GM21360 (cell line): Measurements from ENCODE around the gene PCDHA7.
"Not testable (repeated sequence)": the region's sequence is repeated elsewhere in the genome, so short reads cannot be mapped to it uniquely, and the experiment has no call there.

Source experiments
- ATAC-seq: cut with Tn5 transposase; IDR thresholded peaks from one replicate; pipeline ENCODE4 v1.9.1; 2021; ENCODE audit warnings: mild to moderate bottlenecking, moderate library complexity; ENCODE audit not compliant: unreplicated experiment

Gene PCDHA7

DNA sequence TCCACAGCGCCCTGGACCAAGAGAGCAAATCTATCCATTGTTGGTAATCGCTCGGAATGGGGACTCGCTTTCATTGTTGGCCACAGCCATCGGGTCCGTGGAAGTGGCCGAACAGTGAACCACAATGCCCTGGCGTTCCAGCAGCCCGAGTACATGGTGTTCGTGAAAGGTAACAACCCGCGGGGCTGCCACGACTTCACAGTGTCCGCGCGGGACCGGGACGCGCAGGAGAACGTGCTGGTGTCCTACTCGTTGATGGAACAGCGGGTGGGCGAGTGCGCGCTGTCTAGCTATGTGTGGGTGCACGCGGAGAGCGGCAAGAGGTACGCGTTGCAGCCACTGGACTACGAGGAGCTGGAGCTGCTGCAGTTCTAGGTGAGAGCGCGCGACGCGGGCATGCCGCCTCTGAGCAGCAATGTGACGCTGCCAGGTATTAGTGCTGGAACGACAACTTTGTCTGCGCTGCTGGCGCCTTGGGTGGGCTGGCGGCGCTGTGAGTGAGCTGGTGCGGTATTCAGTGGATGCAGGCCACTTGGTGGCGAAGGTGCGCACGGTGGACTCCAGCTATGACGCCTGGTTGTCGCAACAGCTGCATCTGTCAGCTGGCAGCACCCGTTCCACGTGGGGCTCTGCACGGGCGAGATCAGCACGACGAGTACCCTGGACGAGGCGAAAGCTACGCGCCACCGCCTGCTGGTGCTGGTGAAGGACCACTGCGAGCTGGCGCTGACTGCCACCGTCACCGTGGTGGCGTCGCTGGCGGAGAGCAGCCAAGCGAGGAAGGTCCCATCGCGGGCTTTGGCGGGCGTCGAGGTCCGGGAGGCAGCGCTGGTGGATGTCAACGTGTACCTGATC lies 28.6 kb downstream of the PCDHA7 start:
- ATAC-seq = no peak

DNA sequence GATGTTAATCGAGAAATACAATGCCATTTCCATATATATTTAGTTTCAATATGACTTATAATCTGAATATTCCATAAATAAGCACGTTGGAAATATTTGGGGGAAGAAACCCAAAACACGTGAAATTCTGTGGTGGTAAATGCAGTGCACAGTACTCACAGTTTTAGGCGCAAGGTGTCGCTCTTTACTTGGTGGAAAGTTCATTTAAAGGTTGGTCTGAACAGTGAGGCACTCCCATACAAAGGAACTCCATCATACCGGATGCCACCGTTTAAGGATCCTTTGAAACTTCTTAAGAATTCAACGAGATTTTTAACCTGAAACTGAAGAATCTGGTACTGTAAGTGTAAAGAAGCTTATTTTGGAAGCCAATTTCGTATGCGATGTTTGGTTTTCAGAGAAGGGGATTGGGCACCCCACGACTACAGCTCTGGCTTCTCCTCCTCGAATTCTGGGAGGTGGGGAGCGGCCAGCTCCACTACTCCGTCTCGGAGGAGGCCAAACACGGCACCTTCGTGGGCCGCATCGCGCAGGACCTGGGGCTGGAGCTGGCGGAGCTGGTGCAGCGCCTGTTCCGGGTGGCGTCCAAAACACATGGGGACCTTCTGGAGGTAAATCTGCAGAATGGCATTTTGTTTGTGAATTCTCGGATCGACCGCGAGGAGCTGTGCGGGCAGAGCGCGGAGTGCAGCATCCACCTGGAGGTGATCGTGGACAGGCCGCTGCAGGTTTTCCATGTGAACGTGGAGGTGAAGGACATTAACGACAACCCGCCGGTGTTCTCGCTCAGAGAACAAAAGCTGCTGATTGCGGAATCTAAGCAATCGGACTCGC lies 34.9 kb downstream of the PCDHA7 start, which contains the start of gene PCDHA11:
TSS of gene PCDHA11 (plus strand) at position 237 of the 834 bp plus-strand sequence. CDS start at position 384, 147 bp downstream.
- no peak for ATAC-seq

DNA sequence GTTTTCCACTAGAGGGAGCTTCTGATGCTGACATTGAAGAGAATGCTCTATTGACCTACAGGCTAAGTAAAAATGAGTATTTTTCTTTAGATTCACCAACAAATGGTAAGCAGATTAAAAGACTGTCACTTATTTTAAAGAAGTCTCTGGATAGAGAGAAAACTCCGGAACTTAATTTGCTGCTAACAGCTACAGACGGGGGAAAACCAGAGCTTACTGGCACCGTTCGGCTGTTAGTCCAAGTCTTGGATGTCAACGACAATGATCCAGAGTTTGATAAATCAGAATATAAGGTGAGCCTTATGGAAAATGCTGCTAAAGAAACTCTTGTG lies 35.5 kb downstream of the PCDHA7 start:
- ATAC-seq = no peak

DNA sequence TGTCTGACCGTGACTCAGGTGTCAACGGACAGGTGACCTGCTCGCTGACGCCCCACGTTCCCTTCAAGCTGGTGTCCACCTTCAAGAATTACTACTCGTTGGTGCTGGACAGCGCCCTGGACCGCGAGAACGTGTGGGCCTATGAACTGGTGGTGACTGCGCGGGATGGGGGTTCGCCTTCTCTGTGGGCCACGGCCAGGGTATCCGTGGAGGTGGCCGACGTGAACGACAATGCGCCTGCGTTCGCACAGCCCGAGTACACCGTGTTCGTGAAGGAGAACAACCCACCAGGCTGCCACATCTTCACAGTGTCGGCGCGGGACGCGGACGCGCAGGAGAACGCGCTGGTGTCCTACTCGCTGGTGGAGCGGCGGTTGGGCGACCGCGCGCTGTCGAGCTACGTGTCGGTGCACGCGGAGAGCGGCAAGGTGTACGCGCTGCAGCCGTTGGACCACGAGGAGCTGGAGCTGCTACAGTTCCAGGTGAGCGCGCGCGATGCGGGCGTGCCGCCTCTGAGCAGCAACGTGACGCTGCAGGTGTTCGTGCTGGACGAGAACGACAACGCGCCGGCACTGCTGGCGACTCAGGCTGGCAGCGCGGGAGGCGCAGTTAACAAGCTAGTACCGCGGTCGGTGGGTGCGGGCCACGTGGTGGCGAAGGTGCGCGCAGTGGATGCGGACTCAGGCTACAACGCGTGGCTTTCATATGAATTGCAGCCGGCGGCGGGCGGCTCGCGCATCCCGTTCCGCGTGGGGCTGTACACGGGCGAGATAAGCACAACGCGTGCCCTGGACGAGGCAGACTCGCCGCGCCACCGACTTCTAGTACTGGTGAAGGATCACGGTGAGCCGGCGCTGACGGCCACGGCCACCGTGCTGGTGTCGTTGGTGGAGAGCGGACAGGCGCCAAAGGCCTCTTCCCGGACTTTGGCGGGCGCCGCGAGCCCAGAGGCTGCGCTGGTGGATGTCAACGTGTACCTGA lies 36.4 kb downstream of the PCDHA7 start:
- ATAC-seq = no peak

DNA sequence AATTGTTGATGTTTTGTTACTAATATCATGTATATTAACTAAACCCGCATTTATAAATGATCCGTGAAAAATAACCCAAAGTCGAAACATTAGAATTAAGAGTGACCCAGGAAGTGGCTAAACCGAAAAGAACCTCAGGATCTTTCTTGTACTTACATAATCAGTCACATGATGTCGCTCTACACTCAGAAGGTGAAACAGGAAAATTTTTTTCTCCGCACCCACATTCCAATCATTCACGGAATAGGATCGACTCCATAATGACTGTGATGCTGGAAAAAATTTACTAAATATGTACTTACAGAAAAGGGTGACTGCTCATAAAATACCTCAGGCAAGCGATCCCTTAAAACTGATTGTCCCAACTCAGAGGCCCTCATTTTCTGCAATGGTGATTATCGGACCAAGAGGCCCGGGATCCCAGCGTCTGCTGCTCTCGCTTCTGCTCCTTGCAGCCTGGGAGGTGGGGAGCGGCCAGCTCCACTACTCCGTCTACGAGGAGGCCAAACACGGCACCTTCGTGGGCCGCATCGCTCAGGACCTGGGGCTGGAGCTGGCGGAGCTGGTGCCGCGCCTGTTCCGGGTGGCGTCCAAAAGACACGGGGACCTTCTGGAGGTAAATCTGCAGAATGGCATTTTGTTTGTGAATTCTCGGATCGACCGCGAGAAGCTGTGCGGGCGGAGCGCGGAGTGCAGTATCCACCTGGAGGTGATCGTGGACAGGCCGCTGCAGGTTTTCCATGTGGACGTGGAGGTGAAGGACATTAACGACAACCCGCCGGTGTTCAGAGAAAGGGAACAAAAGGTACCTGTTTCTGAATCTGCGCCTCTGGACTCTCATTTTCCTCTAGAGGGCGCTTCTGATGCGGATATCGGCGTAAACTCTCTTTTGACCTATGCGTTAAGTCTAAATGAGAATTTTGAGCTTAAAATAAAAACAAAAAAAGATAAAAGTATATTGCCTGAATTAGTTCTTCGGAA lies 41.3 kb downstream of the PCDHA7 start, which contains the start of gene PCDHA12:
TSS of gene PCDHA12 (plus strand) at position 224 of the 981 bp plus-strand sequence. CDS start at position 389, 165 bp downstream.
- ATAC-seq = no peak

DNA sequence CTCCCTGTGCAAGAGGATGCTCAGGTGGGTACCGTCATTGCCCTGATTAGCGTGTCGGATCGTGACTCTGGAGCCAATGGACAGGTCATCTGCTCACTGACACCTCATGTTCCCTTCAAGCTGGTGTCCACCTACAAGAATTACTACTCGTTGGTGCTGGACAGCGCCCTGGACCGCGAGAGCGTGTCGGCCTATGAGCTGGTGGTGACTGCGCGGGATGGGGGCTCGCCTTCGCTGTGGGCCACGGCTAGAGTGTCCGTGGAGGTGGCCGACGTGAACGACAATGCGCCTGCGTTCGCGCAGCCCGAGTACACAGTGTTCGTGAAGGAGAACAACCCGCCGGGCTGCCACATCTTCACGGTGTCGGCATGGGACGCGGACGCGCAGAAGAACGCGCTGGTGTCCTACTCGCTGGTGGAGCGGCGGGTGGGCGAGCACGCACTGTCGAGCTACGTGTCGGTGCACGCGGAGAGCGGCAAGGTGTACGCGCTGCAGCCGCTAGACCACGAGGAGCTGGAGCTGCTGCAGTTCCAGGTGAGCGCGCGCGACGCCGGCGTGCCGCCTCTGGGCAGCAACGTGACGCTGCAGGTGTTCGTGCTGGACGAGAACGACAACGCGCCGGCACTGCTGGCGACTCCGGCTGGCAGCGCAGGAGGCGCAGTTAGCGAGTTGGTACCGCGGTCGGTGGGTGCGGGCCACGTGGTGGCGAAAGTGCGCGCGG lies 42.6 kb downstream of the PCDHA7 start:
- ATAC-seq = not testable (repeated sequence)

DNA sequence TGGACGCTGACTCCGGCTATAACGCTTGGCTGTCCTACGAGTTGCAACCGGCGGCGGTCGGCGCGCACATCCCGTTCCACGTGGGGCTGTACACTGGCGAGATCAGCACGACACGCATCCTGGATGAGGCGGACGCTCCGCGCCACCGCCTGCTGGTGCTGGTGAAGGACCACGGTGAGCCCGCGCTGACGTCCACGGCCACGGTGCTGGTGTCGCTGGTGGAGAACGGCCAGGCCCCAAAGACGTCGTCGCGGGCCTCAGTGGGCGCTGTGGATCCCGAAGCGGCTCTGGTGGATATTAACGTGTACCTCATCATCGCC lies 43.2 kb downstream of the PCDHA7 start:
- ATAC-seq = no peak

DNA sequence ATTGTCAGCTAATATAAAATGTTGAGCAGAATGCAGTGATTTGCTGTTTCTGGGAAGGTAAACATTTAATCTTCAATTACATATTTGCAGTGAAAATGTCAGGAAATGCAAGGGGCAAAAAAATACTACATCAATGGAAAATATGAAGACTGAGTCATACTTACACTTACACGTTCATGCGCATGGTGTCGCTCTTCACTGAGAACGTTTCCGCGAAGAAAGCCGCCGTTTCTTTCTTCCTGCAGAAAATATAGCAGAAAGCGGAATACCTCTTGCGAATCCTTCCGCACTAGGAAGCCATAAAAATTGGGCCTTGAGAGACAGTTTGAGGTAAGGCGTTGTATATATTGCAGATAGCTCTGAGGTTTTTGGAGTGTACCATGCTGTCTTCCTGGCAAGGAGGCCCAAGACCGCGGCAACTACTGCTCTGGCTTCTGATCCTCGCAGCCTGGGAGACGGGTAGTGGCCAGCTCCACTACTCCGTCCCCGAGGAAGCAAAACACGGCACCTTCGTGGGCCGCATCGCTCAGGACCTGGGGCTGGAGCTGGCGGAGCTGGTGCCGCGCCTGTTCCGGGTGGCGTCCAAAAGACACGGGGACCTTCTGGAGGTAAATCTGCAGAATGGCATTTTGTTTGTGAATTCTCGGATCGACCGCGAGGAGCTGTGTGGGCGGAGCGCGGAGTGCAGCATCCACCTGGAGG lies 48.0 kb downstream of the PCDHA7 start, which contains the start of gene PCDHA13:
TSS of gene PCDHA13 (plus strand) at position 236 of the 702 bp plus-strand sequence. CDS start at position 381, 145 bp downstream.
- ATAC-seq = no peak

DNA sequence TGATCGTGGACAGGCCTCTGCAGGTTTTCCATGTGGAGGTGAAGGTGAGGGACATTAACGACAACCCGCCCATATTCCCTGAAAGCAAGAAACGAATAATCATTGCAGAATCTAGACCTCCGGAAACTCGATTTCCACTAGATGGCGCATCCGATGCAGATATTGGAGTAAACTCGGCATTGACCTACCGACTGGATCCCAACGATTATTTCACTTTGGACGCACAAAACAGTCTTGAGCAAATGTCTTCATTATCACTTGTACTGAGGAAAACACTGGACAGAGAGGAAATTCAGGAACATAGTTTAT lies 48.5 kb downstream of the PCDHA7 start:
- no peak for ATAC-seq

DNA sequence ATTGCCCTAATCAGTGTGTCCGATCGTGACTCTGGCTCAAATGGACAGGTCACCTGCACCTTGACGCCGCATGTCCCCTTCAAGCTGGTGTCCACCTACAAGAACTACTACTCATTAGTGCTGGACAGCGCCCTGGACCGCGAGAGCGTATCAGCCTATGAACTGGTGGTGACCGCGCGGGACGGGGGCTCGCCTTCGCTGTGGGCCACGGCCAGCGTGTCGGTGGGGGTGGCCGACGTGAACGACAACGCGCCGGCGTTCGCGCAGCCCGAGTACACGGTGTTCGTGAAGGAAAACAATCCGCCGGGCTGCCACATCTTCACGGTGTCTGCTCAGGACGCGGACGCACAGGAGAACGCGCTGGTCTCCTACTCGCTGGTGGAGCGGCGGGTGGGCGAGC lies 49.3 kb downstream of the PCDHA7 start:
- ATAC-seq = no peak

DNA sequence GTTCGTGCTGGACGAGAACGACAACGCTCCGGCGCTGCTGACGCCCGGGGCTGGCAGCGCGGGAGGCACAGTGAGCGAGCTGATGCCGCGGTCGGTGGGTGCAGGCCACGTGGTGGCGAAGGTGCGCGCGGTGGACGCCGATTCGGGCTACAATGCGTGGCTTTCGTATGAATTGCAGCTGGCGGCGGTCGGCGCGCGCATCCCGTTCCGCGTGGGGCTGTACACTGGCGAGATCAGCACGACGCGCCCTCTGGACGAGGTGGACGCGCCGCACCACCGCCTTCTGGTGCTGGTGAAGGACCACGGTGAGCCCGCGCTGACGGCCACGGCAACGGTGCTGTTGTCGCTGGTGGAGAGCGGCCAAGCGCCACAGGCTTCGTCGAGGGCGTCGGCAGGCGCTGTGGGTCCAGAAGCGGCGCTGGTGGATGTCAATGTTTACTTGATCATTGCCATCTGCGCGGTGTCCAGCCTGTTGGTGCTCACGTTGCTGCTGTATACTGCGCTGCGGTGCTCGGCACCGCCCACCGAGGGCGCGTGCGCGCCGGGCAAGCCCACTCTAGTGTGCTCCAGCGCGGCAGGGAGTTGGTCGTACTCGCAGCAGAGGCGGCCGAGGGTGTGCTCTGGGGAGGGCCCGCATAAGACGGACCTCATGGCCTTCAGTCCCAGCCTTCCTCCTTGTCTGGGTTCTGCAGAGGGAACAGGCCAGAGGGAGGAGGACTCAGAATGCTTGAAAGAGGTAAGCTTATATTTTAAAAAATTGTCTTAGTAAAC lies 50.0 kb downstream of the PCDHA7 start:
- no peak for ATAC-seq
